Upper lobe of left lung (tissue), 6 donors: ENCODE data around the gene CMIP. TPM values are rescaled to one million over a fixed set of nuclear protein-coding genes. Genes with fewer than 3 reads are reported as not detected.

Experiments used
- ATAC-seq, 2 donors: fragments of 200-7000 bp; cut with Tn5 transposase; one replicate each; pipeline ENCODE4 v1.9.1; 2022; ENCODE audit warnings: mild to moderate bottlenecking in 2 of 2, moderate library complexity in 2 of 2; ENCODE audit not compliant: low FRiP score in 2 of 2
- DNase-seq, 2 donors: peaks; one replicate each; pipeline ENCODE4 v3.0.0-alpha.2; 2019 to 2020
- H3K27ac ChIP-seq, 4 donors: fragments of 200-600 bp; sonication (generic); one replicate each; pipeline ENCODE4 v1.5.1; 2016 to 2019
- H3K27me3 ChIP-seq, 4 donors: fragments of 200-600 bp; sonication (generic); one replicate each; pipeline ENCODE4 v1.5.1; 2017 to 2019
- H3K36me3 ChIP-seq, 4 donors: fragments of 200-600 bp; sonication (generic); one replicate each; pipeline ENCODE4 v1.5.1; 2016 to 2019
- H3K4me1 ChIP-seq, 4 donors: fragments of 200-600 bp; sonication (generic); one replicate each; pipeline ENCODE4 v1.5.1; 2018 to 2019
- H3K4me3 ChIP-seq, 4 donors: fragments of 200-600 bp; sonication (generic); one replicate each; pipeline ENCODE4 v1.5.1; 2017 to 2019; ENCODE audit warnings: mild to moderate bottlenecking in 2 of 4, moderate library complexity in 1 of 4
- H3K9me3 ChIP-seq, 4 donors: fragments of 200-600 bp; sonication (generic); one replicate each; pipeline ENCODE4 v1.5.1; 2018 to 2019
- CTCF ChIP-seq, 6 experiments: fragments of 450-650 bp in 4 of 6; fragments of 200-600 bp in 2 of 6; sonication (generic) in 2 of 6; IDR thresholded peaks; one replicate each; pipeline ENCODE4 v1.5.1; 2016 to 2019; ENCODE audit warnings: antibody characterized with exemption in 6 of 6
- EP300 ChIP-seq, 4 donors: sonication (generic); formaldehyde crosslinking; IDR thresholded peaks; one replicate each; pipeline ENCODE4 v1.5.1; 2017; ENCODE audit warnings: antibody characterized with exemption in 4 of 4, control low read depth in 2 of 4
- POLR2A ChIP-seq, 4 donors: fragments of 450-650 bp; IDR thresholded peaks; one replicate each; pipeline ENCODE4 v1.5.1; 2016 to 2017; ENCODE audit warnings: antibody characterized with exemption in 4 of 4, mild to moderate bottlenecking in 2 of 4
- POLR2AphosphoS5 ChIP-seq, 2 donors: sonication (generic); formaldehyde crosslinking; IDR thresholded peaks; one replicate each; pipeline ENCODE4 v1.5.1; 2017; ENCODE audit warnings: antibody characterized with exemption in 2 of 2
- WGBS, 2 donors: methylation state at CpG; one replicate each; pipeline ENCODE4 v1.1.5; 2017 to 2018; 5-methylcytosine and 5-hydroxymethylcytosine counted together
- total RNA-seq, 6 donors: library from RNA; depleted of rRNA in 4 of 6; stranded (reverse); fragments of >200 nt in 4 of 6; gene quantifications; one replicate each; pipeline versions ENCODE4 v1.1.0 to v1.2.1, GENCODE V29; 2016 to 2021
- donor health status: DM: no; HTN: no; CAD: no; lungs with moderate emphysema.
- donor health status: DM: no; HTN: yes; CAD: no; lungs with severe emphysema.

Gene CMIP
- total RNA-seq, 6 donors from 2014 or later, result 48.3 to 109 (median 67.6) TPM

GRCh38 chr16:81671738-81672597, 227.4 kb downstream of the CMIP start:
- TF ChIP-seq CTCF (IDR thresholded peaks at IDR 0.05), result no peak
- no peak overlapping the region for H3K27ac ChIP-seq
- peaks cover 0 to under 1% (median 0%) of the 10 kb centered on the region in 4 donors for H3K4me1 ChIP-seq
- 95 to 96% methylated on average over 4 to 13 of the region's 14 CpGs for WGBS, 2 donors
- peaks cover 3 to 80% (median 45%) of the 10 kb centered on the region in 4 donors for H3K36me3 ChIP-seq
- DNase-seq, result peak in 1 of 2 donors; percentile 59
- no peak for ATAC-seq
- H3K27me3 ChIP-seq, result no peaks in the 10 kb centered on the region
- H3K9me3 ChIP-seq, result no peaks in the 10 kb centered on the region
- no peak overlapping the region for H3K4me3 ChIP-seq

GRCh38 chr16:81673432-81673831, 228.8 kb downstream of the CMIP start:
- H3K4me1 ChIP-seq, result peaks cover 8 to 15% (median 11%) of the 10 kb centered on the region in 4 donors
- H3K9me3 ChIP-seq, result no peaks in the 10 kb centered on the region
- H3K27me3 ChIP-seq, result no peaks in the 10 kb centered on the region
- H3K4me3 ChIP-seq, result no peak overlapping the region
- WGBS, 2 donors, result 89 to 92% methylated on average over 7 of the region's 7 CpGs
- no peak overlapping the region for H3K27ac ChIP-seq
- no peak for DNase-seq
- no peak for ATAC-seq
- no peak for TF ChIP-seq POLR2AphosphoS5 (IDR thresholded peaks at IDR 0.05)
- no peak for TF ChIP-seq EP300 (IDR thresholded peaks at IDR 0.05)
- TF ChIP-seq POLR2A (IDR thresholded peaks at IDR 0.05), result no peak
- no peak for TF ChIP-seq CTCF (IDR thresholded peaks at IDR 0.05)
- H3K36me3 ChIP-seq, result peaks cover 3 to 78% (median 48%) of the 10 kb centered on the region in 4 donors

DNA sequence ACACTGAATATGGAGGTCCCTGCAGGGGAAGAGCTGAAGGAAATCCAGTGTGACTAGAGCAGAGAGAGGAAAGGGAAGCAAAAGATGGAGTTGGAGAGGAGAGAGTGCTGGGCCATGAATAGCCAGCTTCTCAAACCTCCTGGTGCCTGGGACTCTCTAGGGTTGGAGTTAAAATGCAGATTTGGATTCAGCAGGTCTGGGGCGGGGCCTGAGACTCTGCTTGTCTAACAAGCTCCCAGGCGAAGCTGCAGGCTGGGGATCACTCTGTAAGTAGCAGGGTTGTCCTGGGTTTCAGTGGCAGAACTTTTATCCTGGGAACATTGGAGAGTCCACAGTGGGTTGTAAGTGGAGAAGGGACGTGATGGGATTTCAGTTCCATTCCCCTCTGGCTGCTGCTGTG, 231.1 kb downstream of the CMIP start:
- Histone ChIP-seq H3K4me3 (no peak overlapping the region), H3K36me3 (peaks cover 0 to 86% (median 54%) of the 10 kb centered on the region in 4 donors), H3K9me3 (no peaks in the 10 kb centered on the region), H3K4me1 (peaks cover 23 to 37% (median 27%) of the 10 kb centered on the region in 4 donors), H3K27ac (no peak overlapping the region), H3K27me3 (no peaks in the 10 kb centered on the region)
- WGBS, 2 donors, result 75 to 90% methylated on average over 3 of the region's 3 CpGs
- TF ChIP-seq CTCF (IDR thresholded peaks at IDR 0.05) (no peak), EP300 (IDR thresholded peaks at IDR 0.05) (no peak), POLR2A (IDR thresholded peaks at IDR 0.05) (no peak), POLR2AphosphoS5 (IDR thresholded peaks at IDR 0.05) (no peak)
- ATAC-seq (no peak), DNase-seq (no peak)

DNA sequence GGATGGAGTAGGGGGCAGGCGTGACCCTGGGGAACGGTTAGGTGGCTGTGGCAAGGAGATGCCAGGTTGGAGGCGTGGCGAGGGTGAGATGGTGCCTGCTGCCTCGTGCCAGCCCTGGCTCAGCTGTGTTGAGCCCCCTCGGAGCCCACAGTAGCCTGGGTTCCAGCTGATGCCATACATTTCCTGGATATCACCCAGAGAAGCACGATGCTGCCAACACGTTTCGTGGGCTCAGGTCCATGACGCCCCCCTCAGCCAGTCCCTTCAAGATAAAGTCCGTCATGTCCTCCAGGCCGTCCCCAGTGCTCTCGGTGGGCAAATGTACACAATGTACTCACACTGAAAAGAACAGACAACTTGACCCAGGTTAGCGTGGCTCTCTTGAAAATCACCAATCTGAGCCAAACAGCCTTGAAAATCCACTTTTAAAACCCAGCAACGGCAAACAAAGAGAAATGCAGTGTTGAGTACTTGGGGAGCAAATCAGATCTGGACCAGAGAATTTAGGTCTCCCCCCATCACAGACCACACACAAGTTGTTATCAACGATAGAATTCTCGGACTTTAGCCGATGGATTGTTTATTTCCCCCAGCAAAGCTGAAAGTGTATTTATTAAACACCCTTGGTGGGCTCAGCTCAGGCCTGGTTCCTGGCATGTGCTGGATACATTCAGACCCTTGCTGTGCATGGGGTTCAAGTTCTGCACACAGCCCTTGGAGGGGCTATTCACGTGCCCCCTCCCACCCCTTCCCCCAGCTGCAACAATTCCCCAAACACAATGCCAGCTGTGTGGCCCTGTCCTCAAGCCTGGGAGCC, 231.7 kb downstream of the CMIP start:
- DNase-seq (no peak), ATAC-seq (no peak)
- 72 to 80% methylated on average over 15 to 19 of the region's 19 CpGs for WGBS, 2 donors
- H3K27ac ChIP-seq, result no peak overlapping the region
- peaks cover 0 to 87% (median 55%) of the 10 kb centered on the region in 4 donors for H3K36me3 ChIP-seq
- H3K9me3 ChIP-seq, result no peaks in the 10 kb centered on the region
- no peak for TF ChIP-seq EP300 (IDR thresholded peaks at IDR 0.05)
- TF ChIP-seq CTCF (IDR thresholded peaks at IDR 0.05), result no peak
- TF ChIP-seq POLR2A (IDR thresholded peaks at IDR 0.05), result no peak
- no peak for TF ChIP-seq POLR2AphosphoS5 (IDR thresholded peaks at IDR 0.05)
- no peak overlapping the region for H3K4me3 ChIP-seq
- H3K27me3 ChIP-seq, result no peaks in the 10 kb centered on the region
- H3K4me1 ChIP-seq, result peaks cover 26 to 41% (median 31%) of the 10 kb centered on the region in 4 donors
